AG04449 (cell line): ENCODE data around the gene MAP3K14.

ENCODE experiments used
- CTCF ChIA-PET: fragments of 350-600 bp; formaldehyde crosslinking; extraction: SDS; loops from one replicate; lab custom pipeline; 2021; ENCODE audit warnings: antibody characterized with exemption; lab: Yijun Ruan, JAX
- POLR2A ChIA-PET: fragments of 400-600, 350-600 bp; formaldehyde crosslinking; extraction: SDS; loops from one replicate; lab custom pipeline; 2020; ENCODE audit warnings: antibody characterized with exemption, inconsistent platforms; lab: Yijun Ruan, JAX
- DNase-seq: peaks from one replicate; pipeline ENCODE4 v3.0.0-alpha.2; 2010; ENCODE audit warnings: low read depth, low spot score
- H3K4me3 ChIP-seq: 2 replicates; pipeline ENCODE4 v1.5.1; 2011; ENCODE audit warnings: low read depth, mild to moderate bottlenecking, control low read depth, low read length
- CTCF ChIP-seq: IDR thresholded peaks from one replicate; pipeline ENCODE4 v1.5.1; 2011; ENCODE audit warnings: mild to moderate bottlenecking, moderate library complexity, low read length, control low read depth, inconsistent platforms; ENCODE audit not compliant: insufficient read depth; ENCODE audit errors: missing control alignments

The MAP3K14 gene

GRCh38 chr17:45230787-45231480 is 85.9 kb downstream of the MAP3K14 start:
- CTCF ChIA-PET, result interaction anchor here (1.1 to 13.7 kb wide), 9 partner anchors 10 to 164 kb away, joined by 3 to 205 read pairs (median 9); partner anchors contain the start of genes ACBD4, FMNL1 and PLCD3
- no peak for DNase-seq
- no peak for TF ChIP-seq CTCF
- H3K4me3 ChIP-seq, result no peak overlapping the region
- POLR2A ChIA-PET, result interaction anchor here (0.7 to 4.0 kb wide), 2 partner anchors 75 to 82 kb away, joined by 3 to 13 read pairs; partner anchors contain the start of gene HEXIM1

GRCh38 chr17:45230410-45230786 is 86.4 kb downstream of the MAP3K14 start:
- POLR2A ChIA-PET, result interaction anchor here (4.0 kb wide), 1 partner anchor 82 kb away, joined by 13 read pairs; the partner anchor contains the start of gene HEXIM1
- DNase-seq, result no peak
- CTCF ChIA-PET, result interaction anchor here (0.9 to 13.7 kb wide), 9 partner anchors 10 to 165 kb away, joined by 3 to 205 read pairs (median 9); partner anchors contain the start of genes ACBD4, FMNL1 and PLCD3
- H3K4me3 ChIP-seq, result no peak overlapping the region
- no peak for TF ChIP-seq CTCF

- POLR2A ChIA-PET, result interaction anchor here (4.0 kb wide), 1 partner anchor 81 kb away, joined by 13 read pairs; the partner anchor contains the start of gene HEXIM1
- no peak overlapping the region for H3K4me3 ChIP-seq
- CTCF ChIA-PET, result interaction anchor here (0.9 to 13.7 kb wide), 15 partner anchors 8 to 199 kb away, joined by 3 to 205 read pairs (median 7); partner anchors contain the start of genes ACBD4, FMNL1 and PLCD3
- DNase-seq, result no peak
- TF ChIP-seq CTCF, result no peak
Observed at GRCh38 chr17:45229681-45230409, 87.0 kb downstream of the MAP3K14 start.

GRCh38 chr17:45228763-45229539 is 87.9 kb downstream of the MAP3K14 start:
- CTCF ChIA-PET, result interaction anchor here (1.0 to 13.7 kb wide), 14 partner anchors 7 to 200 kb away, joined by 3 to 205 read pairs (median 6); partner anchors contain the start of genes ACBD4, FMNL1 and PLCD3
- DNase-seq, result peak; percentile 54

More at GRCh38 chr17:45228763-45229539, 87.9 kb downstream of the MAP3K14 start:
- TF ChIP-seq CTCF, result no peak
- POLR2A ChIA-PET, result interaction anchor here (4.0 kb wide), 1 partner anchor 80 kb away, joined by 13 read pairs; the partner anchor contains the start of gene HEXIM1
- no peak overlapping the region for H3K4me3 ChIP-seq
